Mesodermal cell (in vitro differentiated cells): ENCODE measurements around the gene PPP2R1A.
A peak's percentile ranks its signal among the peaks of the same experiment; 100 is the strongest.
"Not testable (repeated sequence)": the region's sequence is repeated elsewhere in the genome, so short reads cannot be mapped to it uniquely, and the experiment has no call there.

Experiments used
- H3K27ac ChIP-seq: 2 replicates; pipeline ENCODE4 v1.7.0; 2013; ENCODE audit warnings: mild to moderate bottlenecking, low read depth, low read length, moderate library complexity; ENCODE audit not compliant: severe bottlenecking
- H3K36me3 ChIP-seq: 2 replicates; pipeline ENCODE4 v1.7.1; 2013; ENCODE audit warnings: mild to moderate bottlenecking, low read length, moderate library complexity; ENCODE audit not compliant: control insufficient read depth, insufficient read depth
- H3K4me1 ChIP-seq: one replicate; pipeline ENCODE4 v1.7.1; 2013; ENCODE audit warnings: mild to moderate bottlenecking, low read length; ENCODE audit not compliant: insufficient read depth, control insufficient read depth, poor library complexity, severe bottlenecking
- H3K4me3 ChIP-seq: 2 replicates; pipeline ENCODE4 v1.7.0; 2013; ENCODE audit warnings: low read length, control low read depth, mild to moderate bottlenecking; ENCODE audit not compliant: insufficient read depth, poor library complexity, severe bottlenecking; ENCODE audit errors: extremely low read depth
- H3K9me3 ChIP-seq: 2 replicates; pipeline ENCODE4 v1.7.1; 2013; ENCODE audit warnings: mild to moderate bottlenecking, low read length, moderate library complexity; ENCODE audit not compliant: control insufficient read depth
- WGBS, 2 experiments: methylation state at CpG; one replicate each; pipeline ENCODE4 v1.1.5; 2013; ENCODE audit warnings: missing lambda C conversion rate in 2 of 2; ENCODE audit not compliant: insufficient coverage in 2 of 2; 5-methylcytosine and 5-hydroxymethylcytosine counted together

PPP2R1A gene

DNA sequence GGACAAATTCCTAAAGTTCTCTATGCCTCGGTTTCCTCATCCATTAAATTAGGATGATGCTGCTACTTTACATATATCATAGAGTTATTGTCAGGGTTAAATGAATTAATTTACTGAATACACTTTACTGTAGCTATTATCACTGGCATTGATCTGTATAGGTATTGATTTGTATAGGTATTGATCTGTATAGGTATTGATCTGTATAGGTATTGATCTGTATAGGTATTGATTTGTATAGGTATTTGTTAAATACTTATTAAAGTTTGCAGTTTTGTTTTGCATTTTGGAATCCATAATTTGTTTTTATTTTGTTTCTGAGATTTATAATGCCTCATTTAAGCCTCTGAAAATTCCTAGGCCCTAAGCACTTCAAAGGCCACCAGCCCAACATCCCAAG is 2.4 kb upstream of the PPP2R1A start:
- Histone ChIP-seq H3K4me1 (peaks cover 4% of the 10 kb centered on the region), H3K36me3 (peaks cover 13% of the 10 kb centered on the region), H3K27ac (no peak overlapping the region), H3K4me3 (no peak overlapping the region), H3K9me3 (no peaks in the 10 kb centered on the region)
- WGBS, 2 experiments, result no CpG with 5 or more reads among the region's 1 CpG

DNA sequence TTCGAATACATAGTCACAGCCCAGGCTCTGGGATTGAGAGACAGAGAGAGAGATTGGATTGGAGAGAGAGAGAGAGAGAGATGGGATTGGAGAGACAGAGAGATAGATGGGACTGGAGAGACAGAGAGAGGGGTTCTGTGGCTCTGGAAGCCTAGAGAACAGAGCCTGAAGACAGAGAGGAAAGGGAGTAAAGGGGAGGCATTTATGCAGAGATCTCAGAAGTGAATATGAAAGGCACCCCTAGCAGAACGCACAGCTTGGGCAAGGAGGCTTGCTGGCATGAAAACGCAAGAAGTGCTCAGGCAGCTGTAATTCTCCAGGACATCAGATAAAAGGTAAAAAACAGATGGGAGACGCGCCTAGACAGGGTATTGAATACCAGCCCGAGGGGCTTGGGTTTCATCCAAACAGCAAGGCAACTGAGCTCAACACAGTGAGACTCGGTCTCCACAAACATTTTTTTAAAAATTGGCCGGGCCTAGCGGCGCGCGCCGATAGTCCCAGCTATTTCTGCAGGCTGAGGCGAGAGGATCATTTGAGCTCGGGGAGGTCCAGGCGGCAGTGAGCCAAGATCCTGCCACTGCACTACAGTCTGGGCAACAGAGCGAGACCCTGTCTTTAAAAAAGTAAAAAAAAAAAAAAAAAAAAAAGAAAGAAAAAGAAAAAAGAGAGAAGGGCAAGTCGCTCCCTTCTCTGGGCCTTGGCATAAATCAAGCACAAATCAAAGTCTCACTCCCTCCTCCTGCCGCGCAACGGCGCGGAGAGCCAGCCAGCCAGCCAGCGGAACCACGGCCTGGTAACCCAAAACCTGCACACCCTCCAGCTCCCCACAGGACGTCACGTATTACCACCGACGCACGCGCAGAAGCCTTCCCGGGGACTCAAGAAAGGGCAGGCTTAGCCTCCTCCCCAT is 774 bp upstream of the PPP2R1A start:
- no peaks in the 10 kb centered on the region for H3K9me3 ChIP-seq
- H3K36me3 ChIP-seq, result peaks cover 28% of the 10 kb centered on the region
- peaks cover 4% of the 10 kb centered on the region for H3K4me1 ChIP-seq
- WGBS, 2 experiments, result 14 to 17% methylated on average over 17 to 18 of the region's 32 CpGs
- H3K4me3 ChIP-seq, result peak overlapping the region; percentile 41
- H3K27ac ChIP-seq, result peak overlapping the region; percentile 71

DNA sequence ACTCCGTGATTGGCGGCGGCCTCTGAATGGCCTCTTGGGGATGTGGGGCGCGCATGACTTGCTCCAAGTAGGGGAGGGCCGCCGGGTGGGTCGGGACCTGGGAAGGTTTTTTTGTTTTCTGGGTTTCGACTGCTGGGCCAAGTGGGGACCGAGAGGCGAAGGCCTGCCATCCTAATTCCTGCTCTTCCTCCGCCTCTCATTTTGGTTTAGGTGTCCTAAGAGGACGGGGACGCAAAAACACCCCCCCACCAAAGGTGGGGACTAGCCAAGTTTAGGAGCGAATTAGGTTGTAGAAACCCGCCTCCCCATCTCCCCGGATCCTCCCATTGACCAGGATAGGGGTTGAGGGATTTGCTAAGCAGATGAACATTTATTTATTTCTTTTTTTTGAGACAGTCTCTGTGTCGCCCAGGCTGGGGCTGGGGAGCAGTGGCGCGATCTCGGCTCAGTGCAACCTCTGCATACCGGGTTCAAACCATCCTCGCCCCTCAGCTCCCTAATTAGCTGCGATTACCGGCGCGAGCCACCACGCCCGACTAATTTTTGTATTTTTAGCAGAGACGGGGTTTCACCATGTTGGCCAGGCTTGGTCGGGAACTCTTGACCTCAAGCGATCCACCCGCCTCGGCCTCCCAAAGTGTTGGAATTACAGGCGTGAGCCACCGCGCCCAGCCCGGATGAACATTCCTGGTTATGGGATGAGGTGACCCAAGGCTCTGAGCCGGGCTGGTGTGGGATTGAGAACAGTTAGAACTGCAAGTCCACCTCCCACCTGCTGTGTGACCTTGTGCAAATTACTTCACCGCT is 838 bp downstream of the PPP2R1A start:
- peak overlapping the region; percentile 93 for H3K4me3 ChIP-seq
- peaks cover 44% of the 10 kb centered on the region for H3K36me3 ChIP-seq
- H3K4me1 ChIP-seq, result peaks cover 4% of the 10 kb centered on the region
- peak overlapping the region; percentile 98 for H3K27ac ChIP-seq
- no peaks in the 10 kb centered on the region for H3K9me3 ChIP-seq
- WGBS, 2 experiments, result 2 to 4% methylated on average over 24 to 28 of the region's 40 CpGs

- WGBS, 2 experiments, result 80 to 83% methylated on average over 4 to 5 of the region's 5 CpGs
- H3K4me1 ChIP-seq, result peaks cover 4% of the 10 kb centered on the region
- H3K4me3 ChIP-seq, result peak overlapping the region; percentile 93
- H3K27ac ChIP-seq, result no peak overlapping the region
- H3K36me3 ChIP-seq, result peaks cover 51% of the 10 kb centered on the region
- no peaks in the 10 kb centered on the region for H3K9me3 ChIP-seq
Observed at GRCh38 chr19:52191389-52191788, 1.5 kb downstream of the PPP2R1A start.

GRCh38 chr19:52191951-52192350 is 2.1 kb downstream of the PPP2R1A start:
- H3K4me3 ChIP-seq, result no peak overlapping the region
- peaks cover 4% of the 10 kb centered on the region for H3K4me1 ChIP-seq
- H3K27ac ChIP-seq, result no peak overlapping the region
- whole genome bisulfite sequencing, 2 experiments, result 90 to 100% methylated on average over 1 to 2 of the region's 2 CpGs
- no peaks in the 10 kb centered on the region for H3K9me3 ChIP-seq
- peaks cover 57% of the 10 kb centered on the region for H3K36me3 ChIP-seq

GRCh38 chr19:52196256-52196967 is 6.6 kb downstream of the PPP2R1A start:
- Histone ChIP-seq H3K9me3 (no peaks in the 10 kb centered on the region), H3K4me3 (no peak overlapping the region), H3K27ac (no peak overlapping the region), H3K4me1 (peaks cover 3% of the 10 kb centered on the region), H3K36me3 (peaks cover 89% of the 10 kb centered on the region)
- WGBS, 2 experiments, result 89 to 100% methylated on average over 1 to 4 of the region's 5 CpGs

DNA sequence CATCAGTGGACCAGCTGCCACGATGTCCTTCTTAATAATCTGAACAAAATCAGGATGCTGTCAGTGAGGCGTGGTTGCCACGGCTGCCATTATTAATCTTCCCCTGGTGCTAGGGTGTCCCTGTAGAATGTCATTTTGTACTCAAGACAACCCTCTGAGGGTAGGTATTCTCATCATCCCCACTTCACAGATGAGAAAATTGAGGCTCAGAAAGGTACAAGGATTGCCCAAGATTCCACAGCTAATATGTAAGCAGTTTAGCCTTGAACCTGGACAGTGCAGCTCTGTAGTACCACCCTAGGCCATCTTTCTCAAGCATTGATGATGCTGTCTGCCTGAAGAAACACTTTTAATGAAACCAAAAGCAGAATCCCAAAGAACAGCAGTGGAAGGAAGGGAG is 8.1 kb downstream of the PPP2R1A start:
- no peak overlapping the region for H3K27ac ChIP-seq
- WGBS, 2 experiments, result 100% methylated on average over 1 to 3 of the region's 3 CpGs
- peaks cover 90% of the 10 kb centered on the region for H3K36me3 ChIP-seq
- H3K4me3 ChIP-seq, result no peak overlapping the region
- H3K4me1 ChIP-seq, result peaks cover 3% of the 10 kb centered on the region
- H3K9me3 ChIP-seq, result no peaks in the 10 kb centered on the region

- H3K4me3 ChIP-seq, result no peak overlapping the region
- no peak overlapping the region for H3K27ac ChIP-seq
- WGBS, 2 experiments, result 83 to 100% methylated on average over 2 of the region's 3 CpGs
- H3K4me1 ChIP-seq, result peaks cover 3% of the 10 kb centered on the region
- H3K36me3 ChIP-seq, result peaks cover 91% of the 10 kb centered on the region
- no peaks in the 10 kb centered on the region for H3K9me3 ChIP-seq
Observed at GRCh38 chr19:52198678-52199077, 8.8 kb downstream of the PPP2R1A start.

DNA sequence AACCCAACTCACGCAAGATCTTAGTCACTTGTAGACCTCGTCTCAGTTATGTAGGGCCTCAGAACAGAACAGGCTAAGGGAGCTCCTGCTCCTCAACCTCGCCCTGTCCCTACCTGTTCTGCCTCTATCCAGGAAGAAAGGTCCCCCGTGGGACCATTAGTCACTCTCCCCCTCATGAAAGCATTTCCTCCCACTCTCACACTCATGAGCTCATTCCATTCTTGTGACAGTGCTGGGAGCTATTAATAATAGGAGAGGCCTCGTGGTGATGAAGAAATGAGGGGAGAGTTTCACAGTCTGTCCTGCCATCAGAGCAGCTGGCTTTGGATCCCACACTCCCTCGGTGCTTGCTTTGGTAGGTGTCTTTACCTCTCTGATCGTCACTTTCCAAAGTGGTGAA is 10.2 kb downstream of the PPP2R1A start:
- H3K4me3 ChIP-seq, result no peak overlapping the region
- no peak overlapping the region for H3K27ac ChIP-seq
- peaks cover 3% of the 10 kb centered on the region for H3K4me1 ChIP-seq
- H3K9me3 ChIP-seq, result no peaks in the 10 kb centered on the region
- peaks cover 91% of the 10 kb centered on the region for H3K36me3 ChIP-seq
- WGBS, 2 experiments, result 91 to 94% methylated on average over 5 to 6 of the region's 7 CpGs

- H3K36me3 ChIP-seq, result peaks cover 91% of the 10 kb centered on the region
- H3K4me1 ChIP-seq, H3K27ac ChIP-seq, H3K4me3 ChIP-seq, H3K9me3 ChIP-seq: not testable (repeated sequence)
- 96 to 97% methylated on average over 14 to 16 of the region's 17 CpGs for WGBS, 2 experiments
Observed at GRCh38 chr19:52200755-52201391, 11.0 kb downstream of the PPP2R1A start.
